DMS79 treated with DMSO at 0.1 percent for 48 hours (cell line): ENCODE measurements around the gene RECK.
"Not testable (repeated sequence)": the region's sequence is repeated elsewhere in the genome, so short reads cannot be mapped to it uniquely, and the experiment has no call there.

ENCODE experiments used
- DNase-seq: peaks from one replicate; lab custom pipeline; 2025; lab: John Stamatoyannopoulos, UW

RECK gene

GRCh38 chr9:36063804-36064447 lies 27.2 kb downstream of the RECK start:
- no peak for DNase-seq

GRCh38 chr9:36064448-36065037 lies 27.8 kb downstream of the RECK start:
- DNase-seq: no peak

- DNase-seq: no peak
Observed at GRCh38 chr9:36074055-36074454, 37.3 kb downstream of the RECK start.

GRCh38 chr9:36074870-36075532 lies 38.3 kb downstream of the RECK start:
- DNase-seq: peak; percentile 52

- DNase-seq: no peak
Observed at GRCh38 chr9:36078051-36078450, 41.3 kb downstream of the RECK start.

- DNase-seq: no peak
Observed at GRCh38 chr9:36080519-36080918, 43.8 kb downstream of the RECK start.

- DNase-seq: no peak
Observed at GRCh38 chr9:36082931-36083330, 46.2 kb downstream of the RECK start.

- DNase-seq: no peak
Observed at GRCh38 chr9:36086442-36086841, 49.7 kb downstream of the RECK start.

- not testable (repeated sequence) for DNase-seq
Observed at GRCh38 chr9:36087054-36087453, 50.3 kb downstream of the RECK start.

- DNase-seq: no peak
Observed at GRCh38 chr9:36088020-36088419, 51.3 kb downstream of the RECK start.

GRCh38 chr9:36091026-36091953 lies 54.6 kb downstream of the RECK start:
- DNase-seq: no peak

GRCh38 chr9:36092014-36092413 lies 55.3 kb downstream of the RECK start:
- no peak for DNase-seq

GRCh38 chr9:36092509-36093215 lies 55.9 kb downstream of the RECK start:
- DNase-seq: no peak

- no peak for DNase-seq
Observed at GRCh38 chr9:36093384-36093783, 56.7 kb downstream of the RECK start.

- no peak for DNase-seq
Observed at GRCh38 chr9:36099718-36100117, 63.0 kb downstream of the RECK start.

GRCh38 chr9:36100532-36100931 lies 63.8 kb downstream of the RECK start:
- DNase-seq: no peak

GRCh38 chr9:36101916-36102741 lies 65.4 kb downstream of the RECK start:
- DNase-seq: no peak

- peak; percentile 74 for DNase-seq
Observed at GRCh38 chr9:36102742-36103495, 66.2 kb downstream of the RECK start.

GRCh38 chr9:36109071-36109470 lies 72.4 kb downstream of the RECK start:
- DNase-seq: no peak

- no peak for DNase-seq
Observed at GRCh38 chr9:36110434-36110833, 73.7 kb downstream of the RECK start.
